Measurements from ENCODE around the gene PXN. TPM values are rescaled to one million over a fixed set of nuclear protein-coding genes. Genes with fewer than 3 reads are reported as not detected.

PXN gene
- polyA plus RNA-seq, 1 experiment: 35.0 TPM

DNA sequence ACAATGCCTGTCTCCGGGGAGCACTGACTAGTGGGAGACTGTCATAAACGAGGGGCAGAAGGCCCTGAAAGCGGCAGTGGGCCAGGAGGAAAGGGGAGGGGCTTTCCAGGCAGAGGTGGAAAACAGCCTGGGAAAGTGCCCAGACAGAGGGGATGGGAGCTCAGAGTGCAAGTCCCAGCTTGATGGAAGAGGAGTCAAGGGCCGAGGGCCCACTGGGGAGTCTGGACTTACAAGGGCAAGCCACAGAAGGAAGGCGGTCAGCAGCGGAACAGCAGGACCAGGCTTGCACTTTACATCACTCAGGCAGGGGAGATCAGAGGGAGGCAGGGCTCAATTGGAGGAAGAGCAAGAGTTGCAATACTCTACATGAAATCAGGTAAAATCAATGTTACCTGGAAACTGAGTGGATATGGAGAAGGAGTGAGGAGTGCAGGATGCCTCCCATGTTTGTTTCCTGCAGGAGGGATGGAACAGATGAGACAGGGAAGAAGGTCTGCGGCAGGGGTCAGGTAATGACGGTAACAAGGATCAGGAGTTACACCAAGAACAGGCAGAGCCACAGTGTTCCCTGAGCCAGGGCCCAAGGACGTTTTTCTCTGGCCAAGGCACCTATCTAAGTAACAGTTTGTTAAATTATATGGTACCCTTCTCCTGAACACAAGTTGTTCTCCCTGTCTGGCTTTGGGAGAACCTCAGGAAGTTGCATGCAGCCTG lies 23.8 kb downstream of the PXN start:
- no peak for DNase-seq (ENCODE audit: low read depth, low spot score)
- CTCF ChIA-PET: interaction anchor here (1.0 to 2.2 kb wide), 2 partner anchors 41 to 60 kb away, joined by 3 to 9 read pairs; partner anchors contain the start of genes RPLP0 and SIRT4
- no peak overlapping the region for H3K27ac ChIP-seq (ENCODE audit: low read depth, low read length)

DNA sequence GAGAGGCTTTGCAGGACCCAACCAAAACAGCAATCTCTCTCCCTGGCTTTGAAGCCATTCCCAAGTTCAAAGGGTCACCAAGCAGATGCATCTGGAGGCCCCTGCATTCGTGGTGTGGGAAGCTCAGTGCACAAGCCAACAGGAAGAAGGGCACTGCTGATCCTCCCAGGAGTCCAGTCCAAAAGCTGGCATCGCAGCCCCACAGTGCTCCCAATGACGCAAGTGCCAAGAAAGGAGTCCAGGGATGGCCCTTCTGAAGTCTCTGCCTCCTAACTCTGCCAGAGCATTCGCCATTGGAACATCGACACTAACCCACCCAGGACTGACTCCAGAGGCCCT lies 25.1 kb downstream of the PXN start:
- ChIA-PET POLR2A (interaction anchor here (1.3 to 5.1 kb wide), 3 partner anchors 17 to 52 kb away, joined by 5 to 37 read pairs (median 8); partner anchors contain the start of genes RNU4-1, RNU4-2 and RPLP0), CTCF (interaction anchor here (1.0 to 7.1 kb wide), 5 partner anchors 10 to 39 kb away, joined by 3 to 58 read pairs (median 9); partner anchors contain the start of genes PXN and RPLP0)
- no peaks in the 10 kb centered on the region for H3K9me3 ChIP-seq (ENCODE audit: control insufficient read depth, insufficient read depth, low read length)
- no peaks in the 10 kb centered on the region for H3K27me3 ChIP-seq (ENCODE audit: control insufficient read depth, insufficient read depth, low read length)
- H3K4me3 ChIP-seq (ENCODE audit: low read depth, low read length): no peak overlapping the region
- DNase-seq (ENCODE audit: low read depth, low spot score): no peak
- no peak overlapping the region for H3K27ac ChIP-seq (ENCODE audit: low read depth, low read length)
- TF ChIP-seq, protein P1, sequence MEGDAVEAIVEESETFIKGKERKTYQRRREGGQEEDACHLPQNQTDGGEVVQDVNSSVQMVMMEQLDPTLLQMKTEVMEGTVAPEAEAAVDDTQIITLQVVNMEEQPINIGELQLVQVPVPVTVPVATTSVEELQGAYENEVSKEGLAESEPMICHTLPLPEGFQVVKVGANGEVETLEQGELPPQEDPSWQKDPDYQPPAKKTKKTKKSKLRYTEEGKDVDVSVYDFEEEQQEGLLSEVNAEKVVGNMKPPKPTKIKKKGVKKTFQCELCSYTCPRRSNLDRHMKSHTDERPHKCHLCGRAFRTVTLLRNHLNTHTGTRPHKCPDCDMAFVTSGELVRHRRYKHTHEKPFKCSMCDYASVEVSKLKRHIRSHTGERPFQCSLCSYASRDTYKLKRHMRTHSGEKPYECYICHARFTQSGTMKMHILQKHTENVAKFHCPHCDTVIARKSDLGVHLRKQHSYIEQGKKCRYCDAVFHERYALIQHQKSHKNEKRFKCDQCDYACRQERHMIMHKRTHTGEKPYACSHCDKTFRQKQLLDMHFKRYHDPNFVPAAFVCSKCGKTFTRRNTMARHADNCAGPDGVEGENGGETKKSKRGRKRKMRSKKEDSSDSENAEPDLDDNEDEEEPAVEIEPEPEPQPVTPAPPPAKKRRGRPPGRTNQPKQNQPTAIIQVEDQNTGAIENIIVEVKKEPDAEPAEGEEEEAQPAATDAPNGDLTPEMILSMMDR (IDR thresholded peaks at IDR 0.05; ENCODE audit: low read depth, low read length): no peak

More for the DNA sequence above, 23.8 kb downstream of the PXN start:
- TF ChIP-seq, protein P1 (IDR thresholded peaks at IDR 0.05; ENCODE audit: low read depth, low read length): no peak
- POLR2A ChIA-PET: interaction anchor here (1.0 to 1.3 kb wide), 2 partner anchors 12 to 15 kb away, joined by 4 to 5 read pairs; no protein-coding TSS in a partner anchor
- Histone ChIP-seq H3K4me3 (ENCODE audit: low read depth, low read length) (no peak overlapping the region), H3K9me3 (ENCODE audit: control insufficient read depth, insufficient read depth, low read length) (no peaks in the 10 kb centered on the region), H3K27me3 (ENCODE audit: control insufficient read depth, insufficient read depth, low read length) (no peaks in the 10 kb centered on the region)

GRCh38 chr12:120239776-120240494 lies 25.6 kb downstream of the PXN start:
- DNase-seq (ENCODE audit: low read depth, low spot score): no peak
- H3K27me3 ChIP-seq (ENCODE audit: control insufficient read depth, insufficient read depth, low read length): no peaks in the 10 kb centered on the region
- no peak overlapping the region for H3K4me3 ChIP-seq (ENCODE audit: low read depth, low read length)
- ChIA-PET POLR2A (interaction anchor here (0.6 to 5.1 kb wide), 4 partner anchors 8 to 52 kb away, joined by 3 to 37 read pairs (median 6); partner anchors contain the start of genes RNU4-1, RNU4-2 and RPLP0), CTCF (interaction anchor here (0.6 to 7.1 kb wide), 6 partner anchors 9 to 39 kb away, joined by 3 to 58 read pairs (median 9); partner anchors contain the start of genes PXN and RPLP0)
- no peaks in the 10 kb centered on the region for H3K9me3 ChIP-seq (ENCODE audit: control insufficient read depth, insufficient read depth, low read length)
- no peak overlapping the region for H3K27ac ChIP-seq (ENCODE audit: low read depth, low read length)
- TF ChIP-seq, protein P1 (IDR thresholded peaks at IDR 0.05; ENCODE audit: low read depth, low read length): no peak

GRCh38 chr12:120238839-120239445 lies 26.6 kb downstream of the PXN start:
- H3K27me3 ChIP-seq (ENCODE audit: control insufficient read depth, insufficient read depth, low read length): no peaks in the 10 kb centered on the region
- no peaks in the 10 kb centered on the region for H3K9me3 ChIP-seq (ENCODE audit: control insufficient read depth, insufficient read depth, low read length)
- DNase-seq (ENCODE audit: low read depth, low spot score): no peak
- H3K4me3 ChIP-seq (ENCODE audit: low read depth, low read length): no peak overlapping the region
- CTCF ChIA-PET: interaction anchor here (0.6 to 7.1 kb wide), 5 partner anchors 8 to 27 kb away, joined by 3 to 58 read pairs (median 9); partner anchors contain the start of gene PXN
- POLR2A ChIA-PET: interaction anchor here (1.0 to 5.1 kb wide), 5 partner anchors 9 to 53 kb away, joined by 6 to 37 read pairs (median 8); partner anchors contain the start of genes RNU4-1, RNU4-2 and RPLP0
- no peak overlapping the region for H3K27ac ChIP-seq (ENCODE audit: low read depth, low read length)
- TF ChIP-seq, protein P1 (IDR thresholded peaks at IDR 0.05; ENCODE audit: low read depth, low read length): no peak

Data from AG04450 (cell line).